WERI-Rb-1 (cell line): ENCODE results near the gene TMEM132A.

Experiments used
- DNase-seq: peaks from one replicate; pipeline ENCODE4 v3.0.0-alpha.2; 2020
- H3K27ac ChIP-seq: fragments of 250-450 bp; sonication (Bioruptor Pico); 2 replicates; pipeline ENCODE4 v1.5.1; 2020; ENCODE audit warnings: mild to moderate bottlenecking, moderate library complexity
- H3K27me3 ChIP-seq: fragments of 250-450 bp; sonication (Bioruptor Pico); 2 replicates; pipeline ENCODE4 v1.5.1; 2021; ENCODE audit warnings: mild to moderate bottlenecking, low read depth, moderate library complexity; ENCODE audit not compliant: insufficient read depth, severe bottlenecking
- H3K36me3 ChIP-seq: fragments of 250-450 bp; sonication (Bioruptor Pico); 2 replicates; pipeline ENCODE4 v1.5.1; 2020; ENCODE audit warnings: mild to moderate bottlenecking, moderate library complexity
- H3K4me3 ChIP-seq: 2 replicates; pipeline ENCODE4 v1.5.1; 2011; ENCODE audit warnings: low read depth, mild to moderate bottlenecking, control low read depth, low read length
- H3K9me3 ChIP-seq: fragments of 250-450 bp; sonication (Bioruptor Pico); 2 replicates; pipeline ENCODE4 v1.5.1; 2021; ENCODE audit warnings: mild to moderate bottlenecking, moderate library complexity; ENCODE audit not compliant: severe bottlenecking
- CTCF ChIP-seq: IDR thresholded peaks from 2 replicates; pipeline ENCODE4 v1.5.1; 2011; ENCODE audit warnings: low read depth, mild to moderate bottlenecking, control low read depth, inconsistent platforms, low read length

Gene TMEM132A

GRCh38 chr11:60921259-60921658 lies 3.0 kb upstream of the TMEM132A start:
- no peak for TF ChIP-seq CTCF
- DNase-seq, result no peak
- no peaks in the 10 kb centered on the region for H3K9me3 ChIP-seq
- H3K27ac ChIP-seq, result no peak overlapping the region
- no peak overlapping the region for H3K4me3 ChIP-seq
- H3K36me3 ChIP-seq, result peaks cover 44% of the 10 kb centered on the region
- H3K27me3 ChIP-seq, result no peaks in the 10 kb centered on the region

- no peak for DNase-seq
- TF ChIP-seq CTCF, result no peak
- H3K36me3 ChIP-seq, result peaks cover 43% of the 10 kb centered on the region
- H3K27me3 ChIP-seq, result no peaks in the 10 kb centered on the region
- no peaks in the 10 kb centered on the region for H3K9me3 ChIP-seq
- peak overlapping the region; percentile 25 for H3K27ac ChIP-seq
- H3K4me3 ChIP-seq, result no peak overlapping the region
These were observed 2.4 kb upstream of the TMEM132A start for GRCh38 chr11:60921777-60922335.

GRCh38 chr11:60922906-60923305 lies 1.4 kb upstream of the TMEM132A start:
- no peaks in the 10 kb centered on the region for H3K27me3 ChIP-seq
- no peak overlapping the region for H3K27ac ChIP-seq
- no peak overlapping the region for H3K4me3 ChIP-seq
- no peak for DNase-seq
- no peaks in the 10 kb centered on the region for H3K9me3 ChIP-seq
- TF ChIP-seq CTCF, result no peak
- peaks cover 48% of the 10 kb centered on the region for H3K36me3 ChIP-seq

GRCh38 chr11:60923326-60923725 lies 934 bp upstream of the TMEM132A start:
- Histone ChIP-seq H3K9me3 (no peaks in the 10 kb centered on the region), H3K36me3 (peaks cover 52% of the 10 kb centered on the region), H3K27me3 (no peaks in the 10 kb centered on the region), H3K4me3 (no peak overlapping the region), H3K27ac (no peak overlapping the region)
- DNase-seq, result no peak
- no peak for TF ChIP-seq CTCF

- TF ChIP-seq CTCF, result no peak
- DNase-seq, result no peak
- H3K27ac ChIP-seq, result 0 out of 2 replicates have a peak overlapping the region, but pooled peaks have one; percentile 21
- peak overlapping the region; percentile 84 for H3K4me3 ChIP-seq
- H3K36me3 ChIP-seq, result peaks cover 56% of the 10 kb centered on the region
- no peaks in the 10 kb centered on the region for H3K9me3 ChIP-seq
- no peaks in the 10 kb centered on the region for H3K27me3 ChIP-seq
These were observed 505 bp upstream of the TMEM132A start for GRCh38 chr11:60923800-60924109.
